Upper lobe of left lung (tissue), 6 donors: Measurements from ENCODE around the gene ANK3. TPM values are rescaled to one million over a fixed set of nuclear protein-coding genes. Genes with fewer than 3 reads are reported as not detected.

Experiments
- ATAC-seq, 2 donors: fragments of 200-7000 bp; cut with Tn5 transposase; one replicate each; pipeline ENCODE4 v1.9.1; 2022; ENCODE audit warnings: mild to moderate bottlenecking in 2 of 2, moderate library complexity in 2 of 2; ENCODE audit not compliant: low FRiP score in 2 of 2
- DNase-seq, 2 donors: peaks; one replicate each; pipeline ENCODE4 v3.0.0-alpha.2; 2019 to 2020
- H3K27ac ChIP-seq, 4 donors: fragments of 200-600 bp; sonication (generic); one replicate each; pipeline ENCODE4 v1.5.1; 2016 to 2019
- H3K27me3 ChIP-seq, 4 donors: fragments of 200-600 bp; sonication (generic); one replicate each; pipeline ENCODE4 v1.5.1; 2017 to 2019
- H3K36me3 ChIP-seq, 4 donors: fragments of 200-600 bp; sonication (generic); one replicate each; pipeline ENCODE4 v1.5.1; 2016 to 2019
- H3K4me1 ChIP-seq, 4 donors: fragments of 200-600 bp; sonication (generic); one replicate each; pipeline ENCODE4 v1.5.1; 2018 to 2019
- H3K4me3 ChIP-seq, 4 donors: fragments of 200-600 bp; sonication (generic); one replicate each; pipeline ENCODE4 v1.5.1; 2017 to 2019; ENCODE audit warnings: mild to moderate bottlenecking in 2 of 4, moderate library complexity in 1 of 4
- H3K9me3 ChIP-seq, 4 donors: fragments of 200-600 bp; sonication (generic); one replicate each; pipeline ENCODE4 v1.5.1; 2018 to 2019
- EP300 ChIP-seq, 4 donors: sonication (generic); formaldehyde crosslinking; IDR thresholded peaks; one replicate each; pipeline ENCODE4 v1.5.1; 2017; ENCODE audit warnings: antibody characterized with exemption in 4 of 4, control low read depth in 2 of 4
- POLR2A ChIP-seq, 4 donors: fragments of 450-650 bp; IDR thresholded peaks; one replicate each; pipeline ENCODE4 v1.5.1; 2016 to 2017; ENCODE audit warnings: antibody characterized with exemption in 4 of 4, mild to moderate bottlenecking in 2 of 4
- POLR2AphosphoS5 ChIP-seq, 2 donors: sonication (generic); formaldehyde crosslinking; IDR thresholded peaks; one replicate each; pipeline ENCODE4 v1.5.1; 2017; ENCODE audit warnings: antibody characterized with exemption in 2 of 2
- WGBS, 2 donors: methylation state at CpG; one replicate each; pipeline ENCODE4 v1.1.5; 2017 to 2018; 5-methylcytosine and 5-hydroxymethylcytosine counted together
- total RNA-seq, 6 donors: library from RNA; depleted of rRNA in 4 of 6; stranded (reverse); fragments of >200 nt in 4 of 6; gene quantifications; one replicate each; pipeline versions ENCODE4 v1.1.0 to v1.2.1, GENCODE V29; 2016 to 2021
- TF ChIP-seq, protein P1 (sequence below), 6 experiments: fragments of 450-650 bp in 4 of 6; fragments of 200-600 bp in 2 of 6; sonication (generic) in 2 of 6; IDR thresholded peaks; one replicate each; pipeline ENCODE4 v1.5.1; 2016 to 2019; ENCODE audit warnings: antibody characterized with exemption in 6 of 6
- donor health status: DM: no; HTN: no; CAD: no; lungs with moderate emphysema.
- donor health status: DM: no; HTN: yes; CAD: no; lungs with severe emphysema.

Gene ANK3
- total RNA-seq, 6 donors from 2014 or later: 43.9 to 193 (median 98.5) TPM

DNA sequence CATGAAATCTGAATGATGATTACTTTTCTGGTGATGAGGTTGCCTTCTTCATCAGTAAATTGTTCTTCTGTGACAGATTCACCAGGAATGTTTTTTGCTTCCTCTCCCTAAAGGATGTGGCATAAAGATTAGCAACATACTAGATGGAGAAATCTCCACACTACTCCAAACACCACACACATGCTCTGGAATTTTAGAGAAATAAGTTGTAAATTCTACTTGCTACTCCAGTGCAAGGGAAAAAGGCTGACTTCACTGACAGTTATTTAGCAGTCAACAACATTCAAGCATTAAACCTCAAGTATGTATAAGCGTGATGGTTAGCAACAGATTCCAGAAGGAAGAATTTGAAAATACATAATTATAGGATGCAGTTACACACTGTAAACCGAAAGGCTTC lies 345.4 kb downstream of the ANK3 start:
- no peak overlapping the region for H3K4me3 ChIP-seq
- H3K4me1 ChIP-seq: peaks cover 8 to 30% (median 20%) of the 10 kb centered on the region in 4 donors
- WGBS, 2 donors: 74 to 76% methylated on average over 2 of the region's 2 CpGs
- DNase-seq: no peak
- H3K36me3 ChIP-seq: no peaks in the 10 kb centered on the region
- ATAC-seq: no peak
- H3K9me3 ChIP-seq: no peaks in the 10 kb centered on the region
- no peaks in the 10 kb centered on the region for H3K27me3 ChIP-seq
- H3K27ac ChIP-seq: no peak overlapping the region
- TF ChIP-seq EP300 (IDR thresholded peaks at IDR 0.05) (no peak), POLR2AphosphoS5 (IDR thresholded peaks at IDR 0.05) (no peak), POLR2A (IDR thresholded peaks at IDR 0.05) (no peak)
- TF ChIP-seq, protein P1, sequence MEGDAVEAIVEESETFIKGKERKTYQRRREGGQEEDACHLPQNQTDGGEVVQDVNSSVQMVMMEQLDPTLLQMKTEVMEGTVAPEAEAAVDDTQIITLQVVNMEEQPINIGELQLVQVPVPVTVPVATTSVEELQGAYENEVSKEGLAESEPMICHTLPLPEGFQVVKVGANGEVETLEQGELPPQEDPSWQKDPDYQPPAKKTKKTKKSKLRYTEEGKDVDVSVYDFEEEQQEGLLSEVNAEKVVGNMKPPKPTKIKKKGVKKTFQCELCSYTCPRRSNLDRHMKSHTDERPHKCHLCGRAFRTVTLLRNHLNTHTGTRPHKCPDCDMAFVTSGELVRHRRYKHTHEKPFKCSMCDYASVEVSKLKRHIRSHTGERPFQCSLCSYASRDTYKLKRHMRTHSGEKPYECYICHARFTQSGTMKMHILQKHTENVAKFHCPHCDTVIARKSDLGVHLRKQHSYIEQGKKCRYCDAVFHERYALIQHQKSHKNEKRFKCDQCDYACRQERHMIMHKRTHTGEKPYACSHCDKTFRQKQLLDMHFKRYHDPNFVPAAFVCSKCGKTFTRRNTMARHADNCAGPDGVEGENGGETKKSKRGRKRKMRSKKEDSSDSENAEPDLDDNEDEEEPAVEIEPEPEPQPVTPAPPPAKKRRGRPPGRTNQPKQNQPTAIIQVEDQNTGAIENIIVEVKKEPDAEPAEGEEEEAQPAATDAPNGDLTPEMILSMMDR (IDR thresholded peaks at IDR 0.05): no peak

DNA sequence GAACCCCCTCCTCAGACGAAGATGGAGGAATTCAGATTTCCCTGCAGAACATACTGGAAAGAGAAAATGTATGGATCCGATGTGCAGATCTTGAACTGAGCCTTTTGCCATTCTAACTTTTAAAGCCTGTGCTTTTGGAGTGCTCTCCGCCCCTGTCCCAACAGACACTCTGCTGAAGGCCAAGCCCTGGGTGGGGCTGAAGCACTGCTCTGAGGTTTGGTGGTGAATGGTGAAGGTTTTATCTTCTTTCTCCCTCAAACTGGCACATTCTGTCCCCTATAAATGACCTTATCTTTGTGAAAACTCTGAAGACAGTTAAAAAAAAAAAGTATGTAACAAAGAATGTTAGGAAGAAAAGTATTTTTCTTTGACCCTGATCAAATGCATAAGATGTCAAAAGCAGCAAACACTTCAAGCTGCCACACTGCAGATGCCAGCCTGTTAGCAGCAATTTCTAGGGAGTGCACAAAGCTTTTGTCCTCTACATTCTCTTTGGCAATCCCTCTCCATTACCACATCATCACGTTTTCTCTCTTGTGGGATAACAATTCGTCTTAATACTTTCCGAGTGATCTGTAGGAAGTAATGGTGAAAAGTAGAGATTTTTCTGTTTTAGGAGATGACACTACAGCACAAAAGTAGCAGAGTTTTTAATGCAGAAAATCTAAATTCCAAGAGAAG lies 346.0 kb downstream of the ANK3 start:
- ATAC-seq (no peak), DNase-seq (peak in 1 of 2 donors; percentile 29)
- WGBS, 2 donors: 65 to 75% methylated on average over 6 of the region's 6 CpGs
- H3K9me3 ChIP-seq: no peaks in the 10 kb centered on the region
- no peaks in the 10 kb centered on the region for H3K27me3 ChIP-seq
- peaks cover 8 to 30% (median 20%) of the 10 kb centered on the region in 4 donors for H3K4me1 ChIP-seq
- TF ChIP-seq POLR2AphosphoS5 (IDR thresholded peaks at IDR 0.05) (no peak), EP300 (IDR thresholded peaks at IDR 0.05) (no peak), POLR2A (IDR thresholded peaks at IDR 0.05) (no peak)
- TF ChIP-seq, protein P1 (IDR thresholded peaks at IDR 0.05): no peak
- no peaks in the 10 kb centered on the region for H3K36me3 ChIP-seq
- no peak overlapping the region for H3K27ac ChIP-seq
- no peak overlapping the region for H3K4me3 ChIP-seq

DNA sequence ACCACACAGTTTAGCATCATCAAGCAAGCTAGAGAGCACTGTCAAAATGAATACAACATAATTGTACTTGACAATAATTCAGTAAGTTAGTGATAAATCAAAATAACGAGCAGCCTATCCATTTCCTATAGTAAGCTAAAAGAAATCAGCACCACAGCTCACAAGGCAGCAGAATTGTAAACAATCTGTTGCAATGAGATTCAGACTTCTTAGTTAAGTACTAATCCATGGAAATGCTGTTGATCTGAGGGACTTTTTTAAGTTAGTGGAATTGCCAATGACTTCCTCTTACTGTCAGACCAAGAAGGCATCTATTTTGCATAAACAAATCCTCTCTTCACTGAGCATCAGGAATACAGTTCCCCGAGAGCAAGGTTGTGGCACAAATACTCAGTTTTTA lies 346.8 kb downstream of the ANK3 start:
- peaks cover 8 to 30% (median 20%) of the 10 kb centered on the region in 4 donors for H3K4me1 ChIP-seq
- TF ChIP-seq, protein P1 (IDR thresholded peaks at IDR 0.05): no peak
- TF ChIP-seq POLR2A (IDR thresholded peaks at IDR 0.05): no peak
- TF ChIP-seq POLR2AphosphoS5 (IDR thresholded peaks at IDR 0.05): no peak
- TF ChIP-seq EP300 (IDR thresholded peaks at IDR 0.05): no peak
- H3K4me3 ChIP-seq: no peak overlapping the region
- 62 to 65% methylated on average over 2 of the region's 2 CpGs for WGBS, 2 donors
- ATAC-seq: no peak
- H3K36me3 ChIP-seq: no peaks in the 10 kb centered on the region
- no peaks in the 10 kb centered on the region for H3K27me3 ChIP-seq
- DNase-seq: no peak
- no peaks in the 10 kb centered on the region for H3K9me3 ChIP-seq
- H3K27ac ChIP-seq: no peak overlapping the region

DNA sequence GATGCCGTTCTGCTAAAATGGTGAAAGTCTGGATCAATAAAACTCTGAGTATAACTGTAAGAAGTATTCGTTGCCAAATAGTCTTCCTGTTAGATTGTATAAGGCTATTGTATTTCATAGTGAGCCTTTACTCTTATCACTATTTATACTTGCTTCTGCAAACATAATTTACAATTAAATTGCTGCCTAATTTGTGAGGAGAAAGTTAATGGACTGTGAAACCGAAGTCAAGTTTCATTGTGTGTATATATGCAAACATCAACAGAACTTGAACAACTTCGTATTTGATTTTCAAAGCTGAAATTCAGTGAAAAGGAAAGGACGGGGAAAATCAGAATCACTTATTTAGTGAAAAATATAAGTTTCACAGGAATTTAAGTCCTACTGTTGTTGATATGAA lies 347.4 kb downstream of the ANK3 start:
- WGBS, 2 donors: 39 to 59% methylated on average over 5 of the region's 5 CpGs
- Histone ChIP-seq H3K4me3 (no peak overlapping the region), H3K36me3 (no peaks in the 10 kb centered on the region), H3K27ac (no peak overlapping the region), H3K4me1 (peaks cover 8 to 30% (median 20%) of the 10 kb centered on the region in 4 donors), H3K9me3 (no peaks in the 10 kb centered on the region), H3K27me3 (no peaks in the 10 kb centered on the region)
- TF ChIP-seq EP300 (IDR thresholded peaks at IDR 0.05): no peak
- TF ChIP-seq POLR2AphosphoS5 (IDR thresholded peaks at IDR 0.05): no peak
- TF ChIP-seq, protein P1 (IDR thresholded peaks at IDR 0.05): no peak
- TF ChIP-seq POLR2A (IDR thresholded peaks at IDR 0.05): no peak
- ATAC-seq (no peak), DNase-seq (no peak)
